DND-41 (cell line): ENCODE data around the gene F13A1.

Experiments
- CTCF ChIP-seq: IDR thresholded peaks from 2 replicates; pipeline ENCODE4 v1.5.1; 2012; ENCODE audit warnings: borderline replicate concordance, low read length, moderate library complexity, mild to moderate bottlenecking; ENCODE audit not compliant: poor library complexity, severe bottlenecking; ENCODE audit errors: extremely low read depth
- EZH2 ChIP-seq: IDR thresholded peaks from 3 replicates; pipeline ENCODE4 v1.6.1; 2012; ENCODE audit warnings: borderline replicate concordance, low read depth, mild to moderate bottlenecking, moderate library complexity, low read length, inconsistent platforms; ENCODE audit not compliant: severe bottlenecking

GRCh38 chr6:6202886-6203285 lies 117.6 kb downstream of the F13A1 start:
- TF ChIP-seq CTCF (no peak), EZH2 (no peak)
